IMR-90 (cell line): ENCODE data around the gene CELA2A. TPM values are rescaled to one million over a fixed set of nuclear protein-coding genes. Genes with fewer than 3 reads are reported as not detected.

ENCODE experiments used
- ATAC-seq: fragments of 200-7000 bp; cut with Tn5 transposase; 2 replicates; pipeline ENCODE4 v1.9.1; 2020; ENCODE audit warnings: low read depth, mild to moderate bottlenecking, moderate library complexity
- BruUV-seq: library from RNA; stranded (reverse); fragments of 400-500 nt; replicated peaks from 2 replicates; lab custom pipeline; 2021; lab: Mats Ljungman, UMichigan
- CTCF ChIA-PET: fragments of 300-600 bp; formaldehyde crosslinking; extraction: SDS; loops from one replicate; lab custom pipeline; 2021; ENCODE audit warnings: antibody characterized with exemption; lab: Yijun Ruan, JAX
- POLR2A ChIA-PET: fragments of 300-600 bp; sonication (Branson Sonifier 250); formaldehyde crosslinking; loops from one replicate; lab custom pipeline; 2022; ENCODE audit warnings: antibody characterized with exemption; ENCODE audit not compliant: unreplicated experiment; lab: Charles Lee
- DNase-seq: peaks from one replicate; pipeline ENCODE4 v3.0.0; 2013
- H2AFZ ChIP-seq: replicated peaks from 2 replicates; pipeline ENCODE3; 2013; ENCODE audit warnings: low read length, mild to moderate bottlenecking; ENCODE audit not compliant: poor library complexity
- H2AK5ac ChIP-seq: 2 replicates; pipeline ENCODE4 v1.6.1; 2013; ENCODE audit warnings: low read depth, low read length, inconsistent platforms
- H2AK9ac ChIP-seq: replicated peaks from 2 replicates; pipeline ENCODE3; 2013; ENCODE audit warnings: mild to moderate bottlenecking, low read depth, low read length, moderate library complexity; ENCODE audit not compliant: poor library complexity
- H2BK120ac ChIP-seq: 2 replicates; pipeline ENCODE4 v1.6.1; 2013; ENCODE audit warnings: low read depth, low read length, inconsistent platforms
- H2BK15ac ChIP-seq: 3 replicates; pipeline ENCODE4 v1.6.1; 2013; ENCODE audit warnings: low read depth, low read length, inconsistent platforms
- H2BK20ac ChIP-seq: 2 replicates; pipeline ENCODE4 v1.6.1; 2013; ENCODE audit warnings: low read depth, mild to moderate bottlenecking, inconsistent platforms, low read length, moderate library complexity
- H2BK5ac ChIP-seq: 2 replicates; pipeline ENCODE4 v1.6.1; 2013; ENCODE audit warnings: mild to moderate bottlenecking, low read depth, low read length, inconsistent platforms; ENCODE audit not compliant: poor library complexity, severe bottlenecking
- H3K14ac ChIP-seq: replicated peaks from 2 replicates; pipeline ENCODE4 v1.6.1; 2013; ENCODE audit warnings: low read depth, low read length, inconsistent platforms
- H3K18ac ChIP-seq: 2 replicates; pipeline ENCODE4 v1.6.1; 2013; ENCODE audit warnings: low read depth, low read length, control low read depth
- H3K23ac ChIP-seq: 2 replicates; pipeline ENCODE4 v1.6.1; 2013; ENCODE audit warnings: low read depth, low read length, inconsistent platforms
- H3K27ac ChIP-seq: 2 replicates; pipeline ENCODE4 v1.5.1; 2013; ENCODE audit warnings: mild to moderate bottlenecking, control low read depth, low read length; ENCODE audit not compliant: insufficient read depth
- H3K27me3 ChIP-seq: 2 replicates; pipeline ENCODE4 v1.6.1; 2013; ENCODE audit warnings: low read length; ENCODE audit not compliant: control insufficient read depth, insufficient read depth
- H3K36me3 ChIP-seq: 2 replicates; pipeline ENCODE4 v1.6.1; 2013; ENCODE audit warnings: low read length, mixed read lengths; ENCODE audit not compliant: control insufficient read depth, insufficient read depth
- H3K4ac ChIP-seq: 2 replicates; pipeline ENCODE4 v1.6.1; 2013; ENCODE audit warnings: low read depth, low read length, inconsistent platforms
- H3K4me1 ChIP-seq: 2 replicates; pipeline ENCODE4 v1.6.1; 2013; ENCODE audit warnings: low read length, mixed read lengths; ENCODE audit not compliant: control insufficient read depth, insufficient read depth
- H3K4me2 ChIP-seq: 2 replicates; pipeline ENCODE4 v1.6.1; 2013; ENCODE audit warnings: low read depth, mild to moderate bottlenecking, control low read depth, low read length, moderate library complexity
- H3K4me3 ChIP-seq: 2 replicates; pipeline ENCODE4 v1.5.1; 2013; ENCODE audit warnings: low read depth, mild to moderate bottlenecking, control low read depth, low read length, moderate library complexity; ENCODE audit not compliant: insufficient read depth
- H3K56ac ChIP-seq: 2 replicates; pipeline ENCODE4 v1.6.1; 2013; ENCODE audit warnings: low read length, inconsistent platforms; ENCODE audit not compliant: insufficient read depth; ENCODE audit errors: extremely low read depth
- H3K79me1 ChIP-seq, 2 experiments: 2 replicates each; pipeline ENCODE4 v1.6.1; 2013; ENCODE audit warnings: low read length in 2 of 2, inconsistent platforms in 1 of 2, low read depth in 1 of 2
- H3K9ac ChIP-seq: 2 replicates; pipeline ENCODE4 v1.6.1; 2013; ENCODE audit warnings: low read depth, low read length, control low read depth
- H3K9me1 ChIP-seq: 2 replicates; pipeline ENCODE4 v1.6.1; 2013; ENCODE audit warnings: low read length, inconsistent platforms; ENCODE audit not compliant: insufficient read depth
- H3K9me3 ChIP-seq: 2 replicates; pipeline ENCODE4 v1.6.1; 2013; ENCODE audit warnings: low read length; ENCODE audit not compliant: control insufficient read depth, insufficient read depth
- H4K20me1 ChIP-seq: 2 replicates; pipeline ENCODE4 v1.6.1; 2013; ENCODE audit warnings: low read length, inconsistent platforms; ENCODE audit not compliant: insufficient read depth
- H4K5ac ChIP-seq: 2 replicates; pipeline ENCODE4 v1.6.1; 2013; ENCODE audit warnings: mild to moderate bottlenecking, low read depth, low read length, control low read depth
- H4K8ac ChIP-seq, 2 experiments: 2 replicates each; pipeline ENCODE4 v1.6.1; 2013; ENCODE audit warnings: low read depth in 2 of 2, low read length in 2 of 2, control low read depth in 1 of 2, inconsistent platforms in 1 of 2
- H4K91ac ChIP-seq: 2 replicates; pipeline ENCODE4 v1.6.1; 2013; ENCODE audit warnings: low read depth, low read length, inconsistent platforms; ENCODE audit not compliant: insufficient read depth
- BHLHE40 ChIP-seq: fragments of 150-350 bp; IDR thresholded peaks from 2 replicates; pipeline ENCODE4 v1.6.1; 2016; ENCODE audit warnings: mild to moderate bottlenecking, low read depth, low read length
- CEBPB ChIP-seq: IDR thresholded peaks from 2 replicates; pipeline ENCODE4 v1.6.1; 2012; ENCODE audit warnings: low read depth, low read length, improper control_type of control experiment
- CHD1 ChIP-seq: IDR thresholded peaks from 2 replicates; pipeline ENCODE4 v1.6.1; 2012; ENCODE audit warnings: low read depth, low read length, improper control_type of control experiment
- CTCF ChIP-seq: conservative IDR thresholded peaks from 2 replicates; pipeline ENCODE4 v1.5.1; 2012; ENCODE audit warnings: mild to moderate bottlenecking, low read depth, low read length, improper control_type of control experiment
- ELK1 ChIP-seq: fragments of 150-350 bp; IDR thresholded peaks from 2 replicates; pipeline ENCODE4 v1.6.1; 2016; ENCODE audit warnings: low read depth, mild to moderate bottlenecking, low read length, moderate library complexity, borderline replicate concordance
- FOS ChIP-seq: fragments of 150-350 bp; IDR thresholded peaks from 2 replicates; pipeline ENCODE4 v1.6.1; 2016; ENCODE audit warnings: low read depth, low read length
- MAFK ChIP-seq: IDR thresholded peaks from 2 replicates; pipeline ENCODE4 v1.6.1; 2012; ENCODE audit warnings: low read depth, low read length, improper control_type of control experiment
- MAZ ChIP-seq: IDR thresholded peaks from 2 replicates; pipeline ENCODE4 v1.6.1; 2012; ENCODE audit warnings: low read depth, mild to moderate bottlenecking, low read length, improper control_type of control experiment, moderate library complexity, borderline replicate concordance
- MXI1 ChIP-seq: IDR thresholded peaks from 2 replicates; pipeline ENCODE4 v1.6.1; 2012; ENCODE audit warnings: low read depth, mild to moderate bottlenecking, low read length, moderate library complexity, borderline replicate concordance
- NFE2L2 ChIP-seq: fragments of 150-350 bp; IDR thresholded peaks from 2 replicates; pipeline ENCODE4 v1.6.1; 2016; ENCODE audit warnings: low read depth, mild to moderate bottlenecking, low read length
- POLR2A ChIP-seq: IDR thresholded peaks from 2 replicates; pipeline ENCODE4 v1.6.1; 2012; ENCODE audit warnings: mild to moderate bottlenecking, low read depth, low read length
- RAD21 ChIP-seq: IDR thresholded peaks from 2 replicates; pipeline ENCODE4 v1.6.1; 2012; ENCODE audit warnings: low read length, improper control_type of control experiment
- RCOR1 ChIP-seq: IDR thresholded peaks from 2 replicates; pipeline ENCODE4 v1.6.1; 2012; ENCODE audit warnings: mild to moderate bottlenecking, low read length, improper control_type of control experiment; ENCODE audit not compliant: insufficient replicate concordance
- RFX5 ChIP-seq: IDR thresholded peaks from 2 replicates; pipeline ENCODE4 v1.8.0; 2012; ENCODE audit warnings: low read depth, mild to moderate bottlenecking, low read length, moderate library complexity
- SMC3 ChIP-seq: fragments of 150-350 bp; IDR thresholded peaks from 2 replicates; pipeline ENCODE4 v1.6.1; 2016; ENCODE audit warnings: low read depth, mild to moderate bottlenecking, antibody characterized with exemption, low read length, moderate library complexity
- USF2 ChIP-seq: fragments of 150-350 bp; IDR thresholded peaks from 2 replicates; pipeline ENCODE4 v1.6.1; 2017; ENCODE audit warnings: mild to moderate bottlenecking, antibody characterized with exemption, low read length, low read depth
- WGBS, 2 experiments: methylation state at CpG; one replicate each; pipeline versions ENCODE4 v1.1.5 to v1.1.7; 2013; ENCODE audit warnings: missing lambda C conversion rate in 2 of 2; ENCODE audit not compliant: insufficient read length in 1 of 2; ENCODE audit errors: extremely low coverage in 2 of 2; 5-methylcytosine and 5-hydroxymethylcytosine counted together
- dilution Hi-C: fragments of 300-500 bp; cut with HindIII; formaldehyde crosslinking; loops from one replicate; pipeline ENCODE4 v1.14.3; 2018; ENCODE audit warnings: low sequenced_read_pairs; ENCODE audit not compliant: unreplicated experiment
- in situ Hi-C: fragments of 300-500 bp; cut with MboI; formaldehyde crosslinking; loops from 3 replicates; pipeline ENCODE4 v1.14.3; 2019; ENCODE audit warnings: low sequenced_read_pairs, inconsistent platforms, mixed read lengths
- intact Hi-C: fragments of 100-400 bp; cut with micrococcal nuclease; formaldehyde crosslinking; loops from 2 replicates; pipeline ENCODE4 v1.10.0; 2022
- polyA plus RNA-seq, 3 experiments: library from polyadenylated mRNA; depleted of rRNA; stranded (reverse); fragments of >200 nt; gene quantifications; 2 replicates each; pipeline ENCODE4 v1.2.3, GENCODE V29; 2012; ENCODE audit warnings: low replicate concordance in 1 of 3
- total RNA-seq: library from RNA; depleted of rRNA; stranded (reverse); fragments of >200 nt; gene quantifications from 2 replicates; pipeline ENCODE4 v1.2.3, GENCODE V29; 2012

CELA2A gene
- total and polyA plus RNA-seq, 2 of the 4 experiments (the other 2 are of a cell fraction) = not detected

GRCh38 chr1:15431571-15431948 lies 25.0 kb upstream of the CELA2A start:
- peak overlapping the region; percentile 80; the same call in 1 of the 3 replicates for H2BK15ac ChIP-seq
- H4K8ac ChIP-seq = no peak overlapping the region
- peaks cover 0 to 4% of the 10 kb centered on the region in 2 experiments; a peak in 1 of 4 replicates for H3K79me1 ChIP-seq
- no peaks in the 10 kb centered on the region for H3K9me3 ChIP-seq
- H3K36me3 ChIP-seq = peaks cover 5% of the 10 kb centered on the region; the same call in 1 of the 2 replicates
- H4K91ac ChIP-seq = no peak overlapping the region
- 0 out of 2 replicates have a peak overlapping the region, but pooled peaks have one; percentile 67 for H3K4ac ChIP-seq
- ChIA-PET POLR2A (interaction anchor here (0.6 kb wide), 1 partner anchor 48 kb away, joined by 10 read pairs; no protein-coding TSS in a partner anchor), CTCF (interaction anchor here (0.6 to 2.2 kb wide), 3 partner anchors 10 to 108 kb away, joined by 3 to 25 read pairs (median 5); no protein-coding TSS in a partner anchor)
- no peak overlapping the region for H2BK5ac ChIP-seq
- peaks cover 7% of the 10 kb centered on the region for H4K20me1 ChIP-seq
- H2AFZ ChIP-seq = no peak overlapping the region
- dilution Hi-C loops (no loop called here), intact Hi-C loops (loop anchor here (1.0 to 2.0 kb wide), 3 partner anchors 108 to 279 kb away; partner anchors contain the start of gene TMEM51), in situ Hi-C loops (no loop called here)
- H2BK120ac ChIP-seq = no peak overlapping the region
- no peak overlapping the region for H3K14ac ChIP-seq
- H3K27me3 ChIP-seq = no peaks in the 10 kb centered on the region
- no peak overlapping the region for H3K9ac ChIP-seq
- H3K4me3 ChIP-seq = no peak overlapping the region
- no peak overlapping the region for H3K23ac ChIP-seq
- peak overlapping the region; percentile 99 for H2AK5ac ChIP-seq
- no peak for DNase-seq
- H3K56ac ChIP-seq = no peak overlapping the region
- no peak overlapping the region for H3K27ac ChIP-seq
- no peak for ATAC-seq
- no peak overlapping the region for H4K5ac ChIP-seq
- peaks cover 12% of the 10 kb centered on the region for H3K9me1 ChIP-seq
- no TSS peak for BruUV-seq
- TF ChIP-seq RCOR1 (no peak), MAFK (no peak), RAD21 (no peak), POLR2A (no peak), MXI1 (no peak), MAZ (no peak), ELK1 (no peak), SMC3 (no peak), BHLHE40 (no peak), NFE2L2 (no peak), CTCF (no peak), USF2 (no peak), CHD1 (no peak), FOS (no peak), RFX5 (no peak), CEBPB (no peak)
- no peak overlapping the region for H2AK9ac ChIP-seq
- H3K4me1 ChIP-seq = peaks cover 24% of the 10 kb centered on the region
- H3K4me2 ChIP-seq = no peak overlapping the region
- H3K18ac ChIP-seq = no peak overlapping the region
- WGBS, 2 experiments = no CpG with 5 or more reads among the region's 4 CpGs
- peak overlapping the region; percentile 69; the same call in 1 of the 2 replicates for H2BK20ac ChIP-seq
